Measurements from ENCODE around the gene FRMD1.

FRMD1 gene

DNA sequence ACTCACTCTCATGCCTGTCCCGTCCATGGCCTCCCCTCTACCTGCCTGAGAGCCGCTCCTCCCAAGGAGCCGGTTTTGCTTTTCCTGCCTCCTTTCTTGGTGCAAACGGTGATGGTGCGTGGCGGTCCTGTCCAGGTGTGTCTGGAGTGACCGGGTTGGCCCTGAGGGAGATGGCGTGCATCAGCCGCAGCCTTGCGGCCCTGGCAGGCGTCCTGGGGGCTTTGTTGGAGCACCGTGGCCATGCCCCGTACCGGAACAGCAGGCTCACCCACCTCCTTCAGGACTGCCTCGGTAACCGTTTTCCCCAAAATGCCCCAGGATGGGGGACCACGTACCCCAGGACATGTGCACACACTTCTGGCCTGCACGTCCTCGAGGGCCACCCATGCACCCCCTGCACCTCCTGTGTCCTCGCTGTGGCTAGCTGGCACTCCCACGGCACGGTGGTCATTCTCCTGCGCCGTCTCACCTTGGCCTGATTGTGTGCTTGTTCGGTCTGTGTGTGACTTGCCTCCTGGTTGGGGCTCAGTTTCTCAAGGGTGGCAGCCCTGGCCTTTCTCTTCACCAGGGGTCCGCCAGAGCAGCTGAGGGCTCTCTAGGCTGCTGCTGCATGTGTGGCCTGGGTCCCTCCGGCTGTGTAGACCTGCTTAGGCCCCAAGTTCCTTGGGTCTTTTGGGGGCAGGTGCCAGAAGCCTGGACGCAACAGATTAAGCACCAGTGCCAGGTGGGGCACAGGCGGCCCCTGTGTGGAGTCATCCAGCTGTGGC is 36.4 kb downstream of the FRMD1 start:
- Mint-ChIP-seq H3K9me3 (peaks cover 9% of the 10 kb centered on the region), H3K36me3 (ENCODE audit: low read depth) (peaks cover 5% of the 10 kb centered on the region), H3K27ac (no peak overlapping the region), H3K27me3 (peaks cover 2% of the 10 kb centered on the region), H3K4me1 (no peaks in the 10 kb centered on the region), H3K4me3 (no peak overlapping the region)
- no peak for ATAC-seq
- no peak for DNase-seq

DNA sequence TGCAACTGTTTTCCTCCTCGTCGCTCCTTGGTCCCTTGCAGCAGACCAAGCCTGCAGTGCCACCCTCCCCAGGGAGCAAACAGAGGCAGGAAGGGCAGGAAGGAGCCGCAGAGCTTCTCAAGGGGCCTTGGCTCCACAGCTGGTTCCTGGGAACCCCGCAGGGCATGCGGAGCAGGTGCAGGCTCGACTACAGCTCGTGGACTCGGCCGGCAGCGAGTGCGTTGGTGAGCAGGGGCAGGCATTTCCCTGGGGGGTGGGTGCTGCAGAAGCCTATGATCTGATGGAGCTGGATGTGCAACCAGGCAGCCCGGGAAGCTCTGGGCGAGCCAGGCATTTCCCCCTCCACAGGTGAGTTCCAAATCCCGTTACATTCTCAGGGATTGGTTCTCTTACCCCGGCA is 37.1 kb downstream of the FRMD1 start:
- DNase-seq (no peak), ATAC-seq (peak; percentile 14)
- peaks cover 14% of the 10 kb centered on the region for H3K9me3 Mint-ChIP-seq
- H3K4me1 Mint-ChIP-seq: no peaks in the 10 kb centered on the region
- H3K27me3 Mint-ChIP-seq: peaks cover 8% of the 10 kb centered on the region
- H3K27ac Mint-ChIP-seq: no peak overlapping the region
- peaks cover 5% of the 10 kb centered on the region for H3K36me3 Mint-ChIP-seq (ENCODE audit: low read depth)
- no peak overlapping the region for H3K4me3 Mint-ChIP-seq

DNA sequence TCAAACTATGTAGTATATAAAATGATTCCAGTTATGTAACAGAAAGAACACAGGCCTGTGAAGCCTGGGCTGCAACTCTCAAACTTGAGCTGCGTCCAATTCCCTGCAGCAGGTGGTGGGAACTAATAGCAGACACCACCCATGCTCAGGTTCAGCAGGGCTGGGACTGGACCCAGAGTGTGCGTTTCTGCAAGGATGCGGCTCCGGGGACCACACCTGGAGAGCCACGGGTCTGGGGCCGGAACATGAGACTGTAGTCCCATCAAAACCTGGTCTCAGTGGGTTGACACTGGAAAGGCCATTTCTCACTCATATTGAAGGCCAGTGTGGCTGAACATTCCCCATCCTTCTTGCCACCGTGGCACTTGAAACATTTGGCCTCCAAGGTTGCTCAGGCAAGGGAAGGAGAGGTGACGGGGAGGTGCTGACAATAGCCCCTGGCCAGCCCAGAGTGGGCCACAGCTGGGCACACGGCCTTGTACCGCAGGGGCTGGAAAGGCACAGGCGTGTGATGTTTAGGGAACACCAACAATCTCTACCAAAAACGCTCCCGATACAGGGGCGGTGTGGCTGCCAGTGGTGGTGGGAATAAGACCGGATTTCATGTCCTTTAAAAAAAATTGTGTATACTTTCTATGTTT is 38.0 kb downstream of the FRMD1 start:
- no peak for ATAC-seq
- H3K4me3 Mint-ChIP-seq: no peak overlapping the region

DNA sequence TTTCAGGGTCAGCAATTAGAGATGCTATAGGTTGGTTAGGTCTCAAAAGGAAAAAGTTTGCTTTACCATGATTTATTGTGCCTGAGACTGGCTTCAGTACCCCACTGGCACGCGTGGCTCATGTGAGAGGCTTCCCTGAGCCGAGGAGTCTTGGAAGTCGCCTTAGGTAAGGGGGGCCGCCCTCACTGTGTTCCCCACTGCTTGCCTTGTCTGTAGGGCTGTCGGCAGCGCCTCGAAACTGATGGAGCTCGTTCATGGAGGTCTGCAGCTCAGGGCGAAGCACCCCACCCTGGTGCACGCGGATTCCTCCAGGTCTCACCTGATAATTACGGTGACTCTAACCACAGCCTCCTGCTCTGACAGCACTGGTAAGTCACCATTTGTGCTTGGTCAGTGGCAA is 39.2 kb downstream of the FRMD1 start:
- DNase-seq (no peak), ATAC-seq (no peak)
- Mint-ChIP-seq H3K9me3 (peaks cover 17% of the 10 kb centered on the region), H3K4me3 (no peak overlapping the region), H3K36me3 (ENCODE audit: low read depth) (peaks cover 7% of the 10 kb centered on the region), H3K27me3 (peaks cover 22% of the 10 kb centered on the region), H3K27ac (no peak overlapping the region), H3K4me1 (no peaks in the 10 kb centered on the region)

More for the DNA sequence above, 38.0 kb downstream of the FRMD1 start:
- peaks cover 13% of the 10 kb centered on the region for H3K27me3 Mint-ChIP-seq
- no peak for DNase-seq
- no peak overlapping the region for H3K27ac Mint-ChIP-seq
- no peaks in the 10 kb centered on the region for H3K4me1 Mint-ChIP-seq
- H3K36me3 Mint-ChIP-seq (ENCODE audit: low read depth): peaks cover 7% of the 10 kb centered on the region
- peaks cover 17% of the 10 kb centered on the region for H3K9me3 Mint-ChIP-seq

DNA sequence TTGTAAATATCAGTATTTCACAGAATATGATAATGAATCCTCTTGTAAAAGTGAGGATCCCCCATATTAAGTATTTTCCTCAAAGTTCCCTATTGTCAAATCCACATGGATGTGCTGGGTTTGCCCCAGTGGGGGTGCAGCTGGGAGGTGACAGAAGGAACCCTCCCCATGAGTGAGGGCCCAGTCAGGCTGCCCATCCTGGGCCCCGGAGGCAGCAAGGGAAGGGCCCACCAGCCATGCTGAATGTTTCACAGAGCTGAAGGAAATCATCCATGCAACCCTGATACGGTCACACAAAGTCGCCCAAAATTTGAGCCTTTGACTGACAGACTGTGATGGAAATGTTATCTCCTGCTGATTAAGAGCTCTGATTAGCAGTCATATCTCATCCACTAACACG is 39.7 kb downstream of the FRMD1 start:
- peaks cover 27% of the 10 kb centered on the region for H3K27me3 Mint-ChIP-seq
- peaks cover 17% of the 10 kb centered on the region for H3K9me3 Mint-ChIP-seq
- DNase-seq (no peak), ATAC-seq (no peak)
- no peak overlapping the region for H3K27ac Mint-ChIP-seq
- H3K4me1 Mint-ChIP-seq: no peaks in the 10 kb centered on the region
- peaks cover 7% of the 10 kb centered on the region for H3K36me3 Mint-ChIP-seq (ENCODE audit: low read depth)
- H3K4me3 Mint-ChIP-seq: no peak overlapping the region

DNA sequence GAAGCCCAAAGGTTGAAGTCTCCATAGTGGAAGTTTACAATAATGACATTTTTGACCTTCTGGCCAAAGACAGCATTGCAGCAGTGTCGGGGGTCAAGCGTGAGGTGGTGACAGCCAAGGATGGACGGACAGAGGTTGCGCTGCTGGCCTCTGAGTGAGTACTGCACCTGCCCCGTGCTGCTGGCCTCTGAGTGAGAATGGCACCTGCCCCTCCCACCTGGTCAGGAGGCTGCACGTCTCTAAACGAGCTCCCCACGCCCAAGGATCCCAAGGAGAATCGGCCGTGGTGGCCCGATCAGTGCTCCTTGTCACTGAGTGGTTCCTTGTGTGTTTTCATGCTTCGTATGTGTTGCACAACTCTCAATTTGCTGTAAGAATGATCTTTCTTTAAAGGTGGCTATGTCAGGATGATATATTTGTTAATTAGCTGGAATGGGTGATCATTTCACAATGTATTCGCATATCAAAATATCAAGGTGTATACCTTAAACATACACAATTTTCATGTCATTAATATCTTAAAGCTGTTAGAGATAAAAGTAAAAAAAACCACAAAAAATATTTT is 40.4 kb downstream of the FRMD1 start:
- no peak overlapping the region for H3K4me3 Mint-ChIP-seq
- H3K27ac Mint-ChIP-seq: no peak overlapping the region
- H3K4me1 Mint-ChIP-seq: no peaks in the 10 kb centered on the region
- DNase-seq (no peak), ATAC-seq (no peak)
- H3K27me3 Mint-ChIP-seq: peaks cover 32% of the 10 kb centered on the region
- H3K9me3 Mint-ChIP-seq: peaks cover 17% of the 10 kb centered on the region
- peaks cover 7% of the 10 kb centered on the region for H3K36me3 Mint-ChIP-seq (ENCODE audit: low read depth)

DNA sequence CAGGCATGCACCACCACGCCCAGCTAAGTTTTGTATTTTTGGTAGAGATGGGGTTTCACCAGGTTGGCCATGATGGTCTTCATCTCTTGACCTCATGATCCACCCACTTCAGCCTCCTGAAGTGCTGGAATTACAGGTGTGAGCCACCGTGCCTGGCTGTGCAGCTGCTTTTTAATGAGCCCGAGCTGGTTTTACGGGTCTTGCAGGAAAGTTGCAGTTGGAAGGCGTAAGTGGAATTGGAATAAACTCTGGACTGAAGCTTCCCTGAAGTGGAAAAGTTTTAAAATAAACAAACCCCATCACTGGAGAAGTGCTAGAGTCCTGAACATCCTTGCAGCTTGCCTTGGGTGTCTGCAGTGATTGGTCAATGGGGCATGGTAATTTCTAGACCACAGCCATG is 41.2 kb downstream of the FRMD1 start:
- peaks cover 17% of the 10 kb centered on the region for H3K9me3 Mint-ChIP-seq
- H3K4me1 Mint-ChIP-seq: no peaks in the 10 kb centered on the region
- no peak overlapping the region for H3K4me3 Mint-ChIP-seq
- ATAC-seq (no peak), DNase-seq (no peak)
- peaks cover 32% of the 10 kb centered on the region for H3K27me3 Mint-ChIP-seq
- H3K27ac Mint-ChIP-seq: no peak overlapping the region
- peaks cover 7% of the 10 kb centered on the region for H3K36me3 Mint-ChIP-seq (ENCODE audit: low read depth)

DNA sequence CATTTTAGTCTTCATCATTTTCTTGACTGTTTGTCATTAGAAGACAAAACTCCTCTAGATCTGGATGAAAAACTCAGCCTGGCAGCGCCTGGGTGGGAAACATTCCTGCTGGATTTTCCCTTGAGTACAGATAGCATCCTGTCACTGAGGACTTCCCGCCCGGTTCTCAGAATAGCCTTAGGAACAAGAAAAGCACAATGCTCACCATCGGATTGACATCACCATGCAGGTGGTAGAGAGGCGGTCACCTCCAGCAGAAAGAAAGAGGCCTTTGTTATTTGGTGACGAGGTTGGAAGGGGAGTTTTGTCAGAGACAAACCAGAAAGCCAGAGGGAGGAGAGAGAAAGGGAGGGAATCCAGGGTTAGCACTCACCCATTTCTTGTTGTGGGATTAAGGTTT is 41.8 kb downstream of the FRMD1 start:
- Mint-ChIP-seq H3K4me1 (no peaks in the 10 kb centered on the region), H3K27me3 (peaks cover 33% of the 10 kb centered on the region), H3K27ac (no peak overlapping the region), H3K9me3 (peaks cover 17% of the 10 kb centered on the region), H3K36me3 (ENCODE audit: low read depth) (peaks cover 7% of the 10 kb centered on the region), H3K4me3 (no peak overlapping the region)
- ATAC-seq (no peak), DNase-seq (no peak)

DNA sequence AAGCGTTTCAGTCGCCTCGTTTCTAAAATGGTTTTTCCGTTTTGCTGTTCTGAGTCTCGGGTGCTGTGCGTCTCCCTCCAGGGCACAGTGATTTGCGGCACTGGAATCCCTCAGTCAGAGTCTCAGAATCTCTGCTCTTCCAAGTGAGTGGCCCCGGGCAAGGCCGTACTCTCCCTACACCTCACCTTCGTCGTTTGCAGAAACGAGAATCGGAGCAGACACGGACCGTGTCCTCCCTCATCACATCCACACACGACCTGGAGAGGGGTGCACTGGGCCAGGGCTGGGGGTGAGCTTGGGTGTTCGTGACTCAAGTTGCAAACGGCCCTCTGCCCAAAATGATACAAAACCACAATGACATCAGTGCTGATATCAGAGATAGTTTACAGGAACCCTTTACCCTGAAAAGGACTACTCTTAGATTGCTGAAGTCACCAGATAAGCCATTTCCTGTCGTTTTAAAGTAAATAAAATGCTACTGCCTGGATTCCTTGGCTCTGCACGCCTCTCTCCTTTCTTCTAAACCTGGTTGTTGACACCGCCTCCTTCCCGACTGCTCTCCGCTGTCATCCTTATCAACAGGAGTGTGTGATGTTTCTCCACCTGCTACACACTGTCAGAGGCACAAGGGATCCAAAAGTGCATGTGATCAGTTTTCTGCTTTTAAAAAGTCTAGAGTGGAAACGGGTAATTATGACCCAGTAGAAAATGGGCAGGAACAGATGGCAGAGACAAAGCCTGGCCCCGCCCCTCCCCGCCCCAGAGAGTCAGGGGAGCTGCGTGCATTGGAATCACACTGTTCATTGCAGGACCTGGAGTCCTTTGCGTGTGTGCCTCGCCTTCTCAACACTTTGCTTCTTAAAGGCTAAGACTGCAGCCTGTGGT is 43.1 kb downstream of the FRMD1 start:
- Mint-ChIP-seq H3K4me1 (no peaks in the 10 kb centered on the region), H3K36me3 (ENCODE audit: low read depth) (peaks cover 7% of the 10 kb centered on the region), H3K4me3 (no peak overlapping the region), H3K27me3 (peaks cover 39% of the 10 kb centered on the region), H3K9me3 (peaks cover 17% of the 10 kb centered on the region), H3K27ac (no peak overlapping the region)
- DNase-seq (no peak), ATAC-seq (no peak)

DNA sequence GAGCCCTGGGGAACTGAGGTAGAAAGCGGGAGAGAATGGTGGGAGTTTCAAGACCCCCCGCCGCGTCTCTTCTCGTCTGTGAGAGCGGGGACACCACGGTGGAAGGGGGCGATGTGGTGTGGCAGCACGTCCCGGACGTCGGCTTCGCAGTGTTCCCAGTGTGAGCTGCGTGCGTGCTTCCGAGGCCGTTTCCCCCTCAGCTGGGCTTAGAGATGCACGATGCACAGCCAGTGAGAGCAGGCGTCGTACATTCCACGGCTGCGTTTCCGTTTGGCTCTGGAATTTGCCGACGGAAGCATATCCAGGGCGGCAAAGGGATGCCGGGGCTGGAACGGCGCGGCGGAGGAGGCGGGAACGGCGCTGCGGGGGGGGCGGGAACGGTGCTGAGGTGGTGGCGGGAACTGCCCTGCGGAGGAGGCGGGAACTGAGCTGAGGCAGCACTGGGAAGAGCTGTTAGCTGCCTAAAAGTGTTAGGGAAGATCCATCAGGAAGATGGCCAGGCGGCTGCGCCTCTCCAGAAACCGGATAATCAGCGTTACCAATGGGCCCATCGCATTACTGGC is 43.8 kb downstream of the FRMD1 start:
- no peak for ATAC-seq
- Mint-ChIP-seq H3K27me3 (peaks cover 39% of the 10 kb centered on the region), H3K4me3 (no peak overlapping the region), H3K27ac (no peak overlapping the region), H3K4me1 (no peaks in the 10 kb centered on the region), H3K9me3 (peaks cover 17% of the 10 kb centered on the region), H3K36me3 (ENCODE audit: low read depth) (peaks cover 5% of the 10 kb centered on the region)
- DNase-seq: no peak

DNA sequence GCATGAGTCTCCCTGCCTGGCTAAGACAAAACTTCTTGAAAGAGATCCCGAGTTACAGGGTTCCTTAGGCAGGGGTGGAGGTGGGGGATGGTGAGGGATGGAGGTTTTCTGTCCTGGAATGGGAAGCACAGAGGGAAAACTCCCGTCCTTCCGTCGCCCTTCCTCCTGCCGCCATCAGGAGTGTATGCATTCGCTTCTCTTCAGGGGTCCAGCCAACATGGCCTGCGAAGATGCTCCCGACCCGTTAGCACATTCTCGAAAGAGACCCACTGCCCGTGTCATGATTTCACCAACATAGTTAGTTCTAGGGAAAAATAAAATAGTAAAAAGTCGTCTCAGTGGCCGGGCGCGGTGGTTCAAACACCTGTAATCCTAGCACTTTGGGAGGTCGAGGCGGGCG is 44.5 kb downstream of the FRMD1 start:
- DNase-seq: no peak
- Mint-ChIP-seq H3K27me3 (peaks cover 39% of the 10 kb centered on the region), H3K4me1 (no peaks in the 10 kb centered on the region), H3K4me3 (no peak overlapping the region), H3K27ac (no peak overlapping the region), H3K9me3 (peaks cover 14% of the 10 kb centered on the region), H3K36me3 (ENCODE audit: low read depth) (peaks cover 4% of the 10 kb centered on the region)
- no peak for ATAC-seq

DNA sequence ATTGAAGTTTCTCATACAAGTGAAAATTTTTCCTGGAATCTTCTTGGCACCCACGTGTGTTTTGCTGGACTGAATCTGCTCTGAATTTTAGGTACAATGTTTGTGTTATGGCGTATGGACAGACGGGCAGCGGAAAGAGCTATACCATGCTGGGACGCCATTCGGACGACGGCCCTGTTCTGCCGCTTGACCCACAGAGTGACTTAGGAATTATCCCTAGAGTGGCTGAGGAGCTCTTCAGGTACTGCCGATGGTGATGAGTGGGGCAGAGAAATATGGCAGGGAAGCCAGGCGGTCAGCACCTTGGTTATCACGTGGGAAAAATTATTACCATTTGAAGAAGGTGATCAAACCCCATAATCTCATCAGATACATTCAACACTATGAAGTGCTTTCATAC is 45.2 kb downstream of the FRMD1 start:
- peaks cover 11% of the 10 kb centered on the region for H3K9me3 Mint-ChIP-seq
- no peaks in the 10 kb centered on the region for H3K4me1 Mint-ChIP-seq
- ATAC-seq: no peak
- H3K27me3 Mint-ChIP-seq: peaks cover 40% of the 10 kb centered on the region
- no peak overlapping the region for H3K4me3 Mint-ChIP-seq
- no peak overlapping the region for H3K27ac Mint-ChIP-seq
- peaks cover 1% of the 10 kb centered on the region for H3K36me3 Mint-ChIP-seq (ENCODE audit: low read depth)
- DNase-seq: no peak

DNA sequence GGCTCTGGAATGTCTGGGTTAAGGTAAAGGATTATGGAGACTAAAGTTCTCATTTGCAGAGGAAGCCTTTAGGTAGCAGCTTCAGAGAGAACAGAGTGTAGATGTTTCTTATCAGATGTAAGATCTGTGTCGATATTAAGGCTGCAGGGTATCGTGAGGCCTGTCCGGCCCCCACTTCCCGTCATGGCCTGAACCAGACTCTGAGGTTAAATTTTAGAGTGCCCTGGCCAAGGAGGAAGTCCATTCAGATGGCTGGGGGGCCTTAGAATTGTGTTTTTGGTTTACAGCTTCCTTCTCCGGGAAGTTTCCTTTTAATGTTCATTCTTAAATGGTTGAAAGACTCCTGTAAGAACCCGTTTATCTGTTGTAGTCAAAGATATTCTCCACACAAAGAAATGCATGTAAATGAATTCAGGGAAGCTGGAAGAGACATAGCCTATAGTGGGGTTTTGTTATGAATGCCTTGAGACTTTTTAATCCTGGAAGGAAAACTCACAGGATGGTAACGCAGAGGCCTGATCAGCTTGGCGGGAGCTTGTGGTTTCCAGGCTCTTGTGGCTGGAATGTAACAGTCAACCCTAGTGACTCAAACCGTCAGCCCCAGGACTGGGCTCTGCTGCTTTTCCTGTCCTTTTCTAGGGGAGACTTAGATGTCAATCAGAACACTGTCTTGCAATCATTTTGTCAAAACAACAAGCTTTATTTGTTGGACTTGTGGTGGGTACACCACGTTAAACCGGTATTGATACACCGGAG is 46.8 kb downstream of the FRMD1 start:
- Mint-ChIP-seq H3K36me3 (ENCODE audit: low read depth) (peaks cover 1% of the 10 kb centered on the region), H3K9me3 (peaks cover 5% of the 10 kb centered on the region), H3K27me3 (peaks cover 36% of the 10 kb centered on the region), H3K4me3 (no peak overlapping the region), H3K4me1 (no peaks in the 10 kb centered on the region), H3K27ac (no peak overlapping the region)
- DNase-seq: no peak
- ATAC-seq: no peak
